ENCODE measurements around the gene PGBD4. TPM values are rescaled to one million over a fixed set of nuclear protein-coding genes. Genes with fewer than 3 reads are reported as not detected.
"Not testable (repeated sequence)": the region's sequence is repeated elsewhere in the genome, so short reads cannot be mapped to it uniquely, and the experiment has no call there.

The PGBD4 gene
- total RNA-seq, 1 donor from 2014 or later = 3.3 TPM

DNA sequence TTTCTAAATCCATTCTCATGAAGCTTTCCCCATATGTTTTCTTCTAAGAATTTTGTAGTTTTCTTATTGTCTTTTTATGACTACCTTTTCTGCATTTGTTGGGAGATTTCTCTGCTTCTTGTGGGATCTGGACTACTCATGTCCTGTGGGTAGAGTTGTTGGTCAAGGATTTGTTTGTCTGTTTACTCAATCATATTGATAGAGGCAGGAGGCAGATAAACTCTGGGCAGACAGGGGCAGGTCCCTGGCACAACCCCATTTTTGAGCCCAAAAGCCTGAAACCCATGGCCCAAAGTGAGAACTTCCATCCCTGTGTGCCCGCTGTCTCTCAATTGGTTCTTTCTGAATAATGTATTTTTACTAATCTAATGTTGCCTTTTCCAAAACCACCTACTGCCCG lies 12.3 kb downstream of the PGBD4 start:
- DNase-seq (ENCODE audit: low read depth) = no peak

DNA sequence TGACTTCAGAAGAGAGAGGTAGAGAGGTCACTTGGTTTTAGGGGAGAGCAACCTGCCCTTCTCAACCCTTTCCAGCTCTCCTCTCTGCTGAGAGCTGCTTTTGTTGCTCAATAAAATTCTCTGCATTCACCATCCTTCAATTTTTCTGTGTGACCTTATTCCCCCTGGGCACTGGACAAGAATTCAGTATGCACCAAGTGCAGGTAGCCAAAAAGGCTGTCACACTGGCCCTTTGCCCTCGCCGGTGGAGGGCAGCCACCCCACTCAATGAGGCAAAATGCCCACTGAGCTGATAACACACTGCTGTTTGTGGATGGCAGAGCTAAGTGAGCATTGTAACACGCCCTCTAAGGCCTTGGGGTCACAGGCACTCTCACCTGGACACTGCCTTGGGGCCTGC lies 12.9 kb downstream of the PGBD4 start:
- no peak for DNase-seq (ENCODE audit: low read depth)

DNA sequence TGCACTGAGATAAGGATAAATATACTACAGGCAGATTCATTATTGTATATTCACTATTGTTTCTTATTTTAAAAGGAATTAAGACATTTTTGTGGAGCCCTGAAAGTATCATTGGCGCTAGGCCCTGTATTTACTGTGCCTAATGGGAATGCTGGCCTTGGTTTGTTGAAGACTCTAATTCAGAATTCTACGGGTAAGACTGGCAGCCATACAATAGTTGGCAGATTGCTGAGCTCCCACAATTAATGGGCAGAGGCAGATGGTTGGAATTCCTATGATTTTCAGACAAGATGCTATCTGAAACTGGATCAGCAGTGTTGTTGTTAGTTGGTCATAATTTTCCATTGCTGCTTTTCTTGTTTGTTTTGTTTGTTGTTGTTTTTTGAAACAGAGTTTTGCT lies 14.7 kb downstream of the PGBD4 start:
- DNase-seq (ENCODE audit: low read depth) = no peak

DNA sequence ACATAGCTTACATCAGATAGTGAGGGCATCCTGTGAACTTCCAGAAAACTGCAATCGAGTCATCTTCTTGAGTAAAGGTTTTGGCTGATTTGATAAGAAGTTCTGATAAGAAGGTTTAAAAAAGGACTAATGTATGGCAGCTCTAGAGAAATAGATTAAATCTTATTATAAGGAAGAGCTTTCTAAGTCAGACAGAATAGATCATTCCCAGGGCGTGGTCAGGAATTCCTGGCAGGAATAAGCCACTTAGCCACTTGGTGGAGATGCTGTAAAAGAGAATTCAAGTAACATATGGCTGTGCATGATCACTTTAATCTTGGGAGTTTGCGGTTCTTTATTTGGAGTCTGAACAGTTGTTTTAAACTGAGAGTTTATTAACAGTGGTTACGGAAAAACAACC lies 17.4 kb downstream of the PGBD4 start:
- DNase-seq (ENCODE audit: low read depth) = no peak

DNA sequence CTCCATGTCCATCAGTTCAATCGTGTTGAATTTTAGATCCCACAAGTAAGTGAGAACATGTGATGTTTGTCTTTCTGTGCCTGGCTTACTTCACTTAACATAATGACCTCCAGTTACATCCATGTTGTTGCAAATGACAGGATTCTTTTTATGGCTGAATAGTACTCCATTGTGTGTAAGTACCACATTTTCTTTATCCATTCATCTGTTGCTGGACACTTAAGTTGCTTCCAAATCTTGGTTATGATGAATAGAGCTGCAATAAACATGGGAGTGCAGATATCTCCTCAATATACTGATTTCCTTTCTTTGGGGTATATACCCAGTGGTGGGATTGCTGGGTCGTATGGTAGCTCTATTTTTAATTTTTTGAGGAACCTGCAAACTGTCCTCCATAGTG lies 18.5 kb downstream of the PGBD4 start:
- not testable (repeated sequence) for DNase-seq (ENCODE audit: low read depth)

DNA sequence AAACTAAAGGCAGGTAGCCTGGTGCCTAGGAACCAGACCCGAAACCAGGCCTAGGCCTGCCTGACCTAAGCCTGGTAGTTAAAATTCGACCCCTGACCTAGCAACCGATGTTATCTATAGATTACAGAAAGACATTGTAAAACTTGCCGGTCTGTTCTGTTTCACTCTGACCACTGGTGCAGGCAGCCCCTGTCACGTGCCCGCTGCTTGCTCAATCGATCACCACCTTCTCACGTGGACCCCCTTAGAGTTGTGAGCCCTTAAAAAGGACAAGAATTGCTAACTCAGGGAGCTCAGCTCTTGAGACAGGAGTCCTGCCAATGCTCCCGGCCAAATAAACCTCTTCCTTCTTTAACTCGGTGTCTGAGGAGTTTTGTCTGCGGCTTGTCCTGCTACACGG lies 19.9 kb downstream of the PGBD4 start:
- not testable (repeated sequence) for DNase-seq (ENCODE audit: low read depth)

DNA sequence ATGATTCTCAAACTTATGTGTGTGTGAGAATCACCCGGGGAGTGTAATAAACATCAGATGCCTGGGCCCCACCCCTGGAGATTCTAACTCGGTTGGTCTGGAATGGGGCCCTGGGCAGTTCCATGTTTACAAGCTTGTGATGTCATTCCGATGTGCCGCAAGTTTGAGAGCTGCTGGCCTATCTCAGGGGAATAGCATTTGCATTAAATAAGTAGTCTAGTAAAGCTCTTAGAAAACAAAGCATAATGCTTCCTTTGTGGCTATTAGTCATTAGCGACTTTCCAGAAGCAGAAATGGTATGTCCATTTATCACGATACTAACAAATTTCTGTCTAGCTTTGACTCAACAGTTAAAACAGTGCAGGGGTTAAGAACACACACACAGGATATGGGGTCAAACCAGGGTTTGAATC lies 20.9 kb downstream of the PGBD4 start:
- no peak for DNase-seq (ENCODE audit: low read depth)

DNA sequence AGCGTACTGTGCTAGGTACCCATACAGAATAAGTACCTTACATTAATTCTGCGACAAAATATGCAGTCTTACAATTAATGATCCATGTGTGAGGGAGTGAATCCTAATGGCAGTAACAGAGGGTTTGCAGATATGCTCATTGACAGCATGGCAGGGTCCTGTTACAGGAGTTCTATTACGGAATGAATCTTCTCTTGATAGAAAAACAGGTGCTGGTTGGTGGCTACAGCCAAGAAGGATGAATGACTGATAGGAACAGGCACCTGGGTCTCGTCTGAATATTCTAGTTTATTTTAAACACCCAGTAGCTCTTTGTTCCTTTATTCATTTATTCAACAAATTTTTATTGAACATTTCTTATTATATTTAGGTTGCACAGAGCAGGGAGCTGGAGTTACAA lies 22.8 kb downstream of the PGBD4 start:
- no peak for DNase-seq (ENCODE audit: low read depth)

DNA sequence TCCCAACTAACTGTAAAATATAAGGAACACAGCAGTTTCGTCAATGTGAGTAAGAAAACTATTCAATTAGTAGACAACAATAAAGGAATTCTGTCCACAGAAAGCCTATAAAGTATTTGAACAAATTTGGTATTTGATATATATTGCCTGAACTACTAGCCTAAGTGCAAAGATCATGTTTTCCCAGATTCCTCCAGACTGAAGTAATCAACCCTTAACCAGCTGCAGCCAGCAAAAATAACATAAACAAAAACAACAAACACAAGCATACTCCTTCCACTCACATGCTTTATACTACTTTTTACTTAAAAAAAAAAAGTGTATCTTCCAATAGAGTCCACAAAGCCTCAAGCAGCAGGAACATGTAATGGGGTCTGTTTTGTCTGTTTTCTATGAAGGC lies 24.1 kb downstream of the PGBD4 start:
- DNase-seq (ENCODE audit: low read depth) = no peak

DNA sequence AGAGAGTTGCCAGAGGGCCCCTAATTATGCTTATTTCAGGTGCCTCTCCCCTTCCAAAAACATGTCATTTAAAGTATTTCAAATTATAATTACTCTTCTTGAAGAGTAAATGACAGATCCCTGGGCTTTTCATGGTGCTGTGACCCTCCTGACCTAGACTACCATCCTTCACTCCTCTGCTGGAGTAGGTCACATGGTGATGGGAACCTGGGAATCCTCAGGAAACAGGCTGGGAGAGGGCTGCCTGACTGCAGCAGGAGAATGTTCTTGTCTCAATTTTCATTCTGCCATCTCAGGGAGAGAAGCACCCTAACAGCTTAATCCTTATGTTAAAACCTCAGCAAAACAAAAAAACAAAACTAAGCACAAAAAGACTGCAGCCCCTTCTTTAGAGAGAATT lies 24.6 kb downstream of the PGBD4 start:
- no peak for DNase-seq (ENCODE audit: low read depth)

DNA sequence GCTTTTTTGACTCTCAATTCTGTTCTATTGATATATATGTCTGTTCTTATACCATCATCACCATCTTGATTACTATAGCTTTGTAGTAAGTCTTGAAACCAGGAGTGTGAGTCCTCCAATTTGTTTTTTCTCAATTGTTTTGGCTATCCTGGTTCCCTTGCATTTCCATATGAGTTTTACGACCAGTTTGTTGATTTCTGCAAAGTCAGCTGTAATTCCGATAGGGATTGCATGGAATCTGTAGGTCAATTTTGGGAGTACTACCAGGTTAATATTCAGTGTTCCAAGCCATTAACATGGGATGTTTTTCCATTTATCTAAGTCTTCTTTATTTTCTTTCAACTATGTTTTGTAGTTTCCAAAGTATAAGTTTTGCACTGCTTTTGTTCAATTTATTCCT lies 27.0 kb downstream of the PGBD4 start:
- no peak for DNase-seq (ENCODE audit: low read depth)

DNA sequence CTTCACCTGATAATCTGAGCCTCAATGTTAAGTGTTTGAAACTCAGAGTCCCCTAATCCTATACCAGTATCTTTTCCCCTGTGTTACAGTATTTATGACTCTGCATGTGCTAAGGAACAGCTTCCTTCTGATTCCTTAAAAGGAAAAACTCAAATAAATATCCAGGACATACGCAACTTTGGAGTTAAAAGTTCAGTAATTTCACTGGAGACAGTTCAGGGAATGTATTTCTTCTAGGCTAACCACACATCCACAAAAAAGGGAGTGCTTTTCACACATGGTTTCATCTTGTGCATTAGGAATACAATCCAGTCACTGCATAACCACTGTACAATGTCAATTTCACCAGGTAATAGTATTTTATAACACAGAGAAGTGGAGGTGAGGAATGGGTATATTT lies 31.0 kb downstream of the PGBD4 start:
- DNase-seq (ENCODE audit: low read depth) = peak; percentile 45

DNA sequence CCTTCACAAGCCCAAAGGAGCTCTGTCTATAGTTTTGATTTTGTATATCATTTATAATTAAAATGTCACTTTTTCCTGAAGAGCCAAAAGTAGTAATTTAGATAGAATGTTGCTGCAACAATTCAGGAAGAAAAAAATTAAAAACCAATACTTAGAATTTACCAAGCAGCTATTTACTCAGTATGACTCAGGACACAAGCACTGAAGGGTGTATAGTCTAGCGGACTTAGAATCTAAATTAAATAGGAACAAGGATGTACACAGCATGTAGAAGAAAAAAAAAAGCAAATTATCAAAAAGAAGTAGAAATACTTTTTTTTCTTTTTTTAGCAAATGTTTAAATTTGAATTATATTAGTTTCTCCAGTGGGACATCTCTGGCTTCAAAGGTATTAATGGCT lies 31.6 kb downstream of the PGBD4 start:
- peak; percentile 11 for DNase-seq (ENCODE audit: low read depth)

DNA sequence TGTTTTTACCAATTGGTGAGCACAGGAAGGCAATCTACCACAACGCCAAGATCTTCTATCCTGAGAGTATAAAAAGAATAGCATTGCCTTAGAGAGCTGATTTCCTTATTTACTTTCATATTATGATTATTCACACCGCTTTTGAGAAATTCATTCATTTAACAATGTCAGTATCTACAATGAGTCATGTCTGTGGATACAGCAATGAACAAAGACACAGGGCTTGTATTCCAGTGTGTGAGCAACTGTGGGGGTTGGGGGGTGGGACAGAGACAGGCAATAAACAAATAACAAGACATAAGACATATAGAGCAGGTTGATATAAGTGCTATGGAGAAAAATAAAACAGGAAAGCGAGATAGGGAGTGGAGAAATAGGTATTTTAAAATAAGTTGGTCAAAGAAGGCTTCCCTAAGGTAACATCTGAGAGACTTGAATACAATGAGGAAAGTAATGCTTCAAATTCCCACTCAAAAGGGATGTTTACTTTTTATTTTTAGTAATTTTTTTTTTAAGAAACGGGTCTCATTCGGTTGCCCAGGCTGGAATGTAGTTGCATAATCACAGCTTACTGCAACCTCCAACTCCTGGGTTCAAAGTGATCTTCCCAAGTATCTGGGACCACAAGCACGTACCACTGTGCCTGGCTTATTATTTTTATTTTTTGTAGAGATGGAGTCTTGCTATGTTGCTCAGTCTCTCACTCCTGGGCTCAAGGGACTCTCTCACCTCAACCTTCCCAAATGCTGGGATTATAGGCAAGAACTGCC lies 45.7 kb downstream of the PGBD4 start:
- DNase-seq (ENCODE audit: low read depth) = peak; percentile 43

DNA sequence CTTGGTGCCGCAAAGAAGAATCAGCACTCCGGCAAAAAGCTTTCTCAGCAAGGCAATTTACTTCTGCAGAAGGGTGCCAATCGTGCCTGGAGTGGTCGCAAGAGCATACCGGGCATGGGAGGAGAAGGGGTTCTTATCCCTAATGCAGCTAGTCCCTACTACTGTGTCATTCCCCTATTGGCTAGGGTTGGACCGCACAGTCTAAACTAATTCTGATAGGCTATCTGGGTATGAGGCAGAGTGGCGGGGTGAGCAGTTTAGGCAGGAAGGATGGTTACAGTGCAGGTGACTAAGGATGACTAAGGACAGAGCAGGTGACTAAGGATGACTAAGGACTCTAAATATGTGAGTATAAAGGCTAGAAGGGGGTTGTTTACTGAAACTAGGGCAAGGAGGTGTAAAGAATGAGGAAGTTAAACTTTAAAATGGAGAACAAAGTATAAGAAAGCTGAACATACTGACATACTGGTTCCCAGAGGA lies 52.9 kb downstream of the PGBD4 start:
- peak; percentile 80 for DNase-seq (ENCODE audit: low read depth)

DNA sequence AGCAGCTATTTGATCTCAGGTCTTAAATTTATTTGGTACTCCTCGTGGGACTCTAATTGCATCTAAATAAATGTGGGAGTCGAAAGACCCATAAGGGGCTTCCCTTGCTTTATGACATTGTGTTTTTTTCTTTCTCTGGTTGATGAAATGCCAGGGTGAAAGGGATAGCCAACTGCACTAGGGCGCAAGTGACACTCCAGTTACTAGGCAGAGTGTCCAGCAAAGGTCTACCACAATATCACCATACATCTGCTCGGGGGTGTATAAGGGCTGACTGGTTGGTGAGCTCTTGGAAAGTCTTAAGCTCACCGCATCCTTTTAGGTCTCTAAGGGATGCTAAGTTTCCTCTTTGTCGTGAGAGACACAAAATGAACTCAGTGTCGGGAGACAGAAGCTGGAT lies 54.0 kb downstream of the PGBD4 start:
- DNase-seq (ENCODE audit: low read depth) = no peak

Other genes starting within 250 kb of the PGBD4 start
- 0.05 TPM in 1 of 2 replicates, not detected in the other for gene CHRM5, start 133.6 kb upstream of the PGBD4 start, total RNA-seq
- gene AVEN, start 62.9 kb upstream of the PGBD4 start, total RNA-seq = 15.3 and 27.3 TPM in 2 replicates
- 23.8 and 66.6 TPM in 2 replicates for gene EMC7, start 221 bp upstream of the PGBD4 start, total RNA-seq
- 51.9 and 54.5 TPM in 2 replicates for gene KATNBL1, start 108.0 kb downstream of the PGBD4 start, total RNA-seq
- 143 and 257 TPM in 2 replicates for gene EMC4, start 122.9 kb downstream of the PGBD4 start, total RNA-seq
- 10.1 and 19.8 TPM in 2 replicates for gene SLC12A6, start 235.7 kb downstream of the PGBD4 start, total RNA-seq
- 147 and 242 TPM in 2 replicates for gene NOP10, start 241.1 kb downstream of the PGBD4 start, total RNA-seq
- gene NUTM1, start 241.2 kb downstream of the PGBD4 start, total RNA-seq = not detected in 2 replicates